SK-N-SH (cell line): Measurements from ENCODE around the gene FNDC3B. TPM values are rescaled to one million over a fixed set of nuclear protein-coding genes. Genes with fewer than 3 reads are reported as not detected.

ENCODE experiments used
- CTCF ChIA-PET: fragments of 300-600, 350-600 bp; formaldehyde crosslinking; extraction: SDS; loops from one replicate; lab custom pipeline; 2021; lab: Yijun Ruan, JAX
- POLR2A ChIA-PET: fragments of 350-600 bp; sonication (Branson Sonifier 250); formaldehyde crosslinking; extraction: SDS; loops from one replicate; lab custom pipeline; 2020; ENCODE audit warnings: antibody characterized with exemption, inconsistent platforms; lab: Yijun Ruan, JAX
- DNase-seq: peaks from one replicate; pipeline ENCODE4 v3.0.0; 2012
- H2AFZ ChIP-seq: fragments of 200-600 bp; sonication (generic); 2 replicates; pipeline ENCODE4 v1.8.1; 2016; ENCODE audit warnings: antibody characterized with exemption, mild to moderate bottlenecking, low read depth
- H3F3A ChIP-seq: fragments of 200-600 bp; sonication (generic); replicated peaks from 2 replicates; pipeline ENCODE3; 2016; ENCODE audit warnings: antibody characterized with exemption, mild to moderate bottlenecking; ENCODE audit not compliant: insufficient read depth
- H3K27ac ChIP-seq, 2 experiments: fragments of 200-500 bp in 1 of 2; fragments of 200-600 bp in 1 of 2; sonication (Bioruptor generic) in 1 of 2; sonication (generic), shearing (Covaris generic) in 1 of 2; 2 replicates each; pipeline versions ENCODE4 v1.5.1 to v1.6.1; 2014 to 2016; ENCODE audit warnings: low read depth in 2 of 2, inconsistent platforms in 1 of 2, low read length in 1 of 2, mild to moderate bottlenecking in 1 of 2, mixed read lengths in 1 of 2
- H3K27me3 ChIP-seq: fragments of 200-600 bp; sonication (generic), shearing (Covaris generic); 2 replicates; pipeline ENCODE4 v1.6.1; 2016; ENCODE audit warnings: mixed run types; ENCODE audit not compliant: insufficient read depth
- H3K36me3 ChIP-seq, 2 experiments: fragments of 200-500 bp in 1 of 2; fragments of 200-600 bp in 1 of 2; sonication (Bioruptor generic) in 1 of 2; sonication (generic) in 1 of 2; replicated peaks in 1 of 2; 2 replicates each; pipeline versions ENCODE3 to v1.5.1; 2014 to 2016; ENCODE audit warnings: low read length in 1 of 2, mild to moderate bottlenecking in 1 of 2; ENCODE audit not compliant: insufficient read depth in 2 of 2, control insufficient read depth in 1 of 2
- H3K4me1 ChIP-seq, 2 experiments: fragments of 200-500 bp in 1 of 2; fragments of 200-600 bp in 1 of 2; sonication (Bioruptor generic) in 1 of 2; sonication (generic), shearing (Covaris generic) in 1 of 2; 2 replicates each; pipeline versions ENCODE4 v1.5.1 to v1.6.1; 2014 to 2016; ENCODE audit warnings: low read depth in 1 of 2, low read length in 1 of 2, mixed run types in 1 of 2; ENCODE audit not compliant: insufficient read depth in 2 of 2, control insufficient read depth in 1 of 2
- H3K4me2 ChIP-seq: fragments of 200-600 bp; sonication (generic), shearing (Covaris generic); 2 replicates; pipeline ENCODE4 v1.6.1; 2017; ENCODE audit warnings: mixed run types
- H3K4me3 ChIP-seq, 2 experiments: fragments of 200-500 bp in 1 of 2; fragments of 200-600 bp in 1 of 2; sonication (Bioruptor generic) in 1 of 2; sonication (generic), shearing (Covaris generic) in 1 of 2; 2 replicates each; pipeline versions ENCODE4 v1.5.1 to v1.8.1; 2014 to 2016; ENCODE audit warnings: low read depth in 2 of 2, inconsistent platforms in 1 of 2, low read length in 1 of 2, mild to moderate bottlenecking in 1 of 2, mixed read lengths in 1 of 2, moderate library complexity in 1 of 2
- H3K79me2 ChIP-seq: fragments of 200-600 bp; sonication (generic); 2 replicates; pipeline ENCODE4 v1.8.1; 2017; ENCODE audit warnings: mild to moderate bottlenecking; ENCODE audit not compliant: insufficient read depth
- H3K9ac ChIP-seq: fragments of 200-600 bp; sonication (generic); 2 replicates; pipeline ENCODE4 v1.6.1; 2017; ENCODE audit warnings: mixed run types
- H3K9me2 ChIP-seq: fragments of 200-600 bp; sonication (generic); 2 replicates; pipeline ENCODE4 v1.6.1; 2017; ENCODE audit warnings: mixed run types
- H3K9me3 ChIP-seq: fragments of 200-600 bp; sonication (generic); 2 replicates; pipeline ENCODE4 v1.6.1; 2017; ENCODE audit warnings: mixed run types, mild to moderate bottlenecking, moderate library complexity
- H4K20me1 ChIP-seq: fragments of 200-600 bp; sonication (generic); 2 replicates; pipeline ENCODE4 v1.6.1; 2017; ENCODE audit warnings: mild to moderate bottlenecking, mixed run types; ENCODE audit not compliant: insufficient read depth
- ELF1 ChIP-seq: IDR thresholded peaks from 2 replicates; pipeline ENCODE4 v1.4.0; 2012
- EP300 ChIP-seq, 2 experiments: IDR thresholded peaks; 2 replicates each; pipeline versions ENCODE4 v1.4.0 to v1.6.1; 2012; ENCODE audit warnings: borderline replicate concordance in 1 of 2, low read depth in 1 of 2, low read length in 1 of 2
- EZH2phosphoT487 ChIP-seq: fragments of 200-600 bp; sonication (generic); IDR thresholded peaks from 2 replicates; pipeline ENCODE4 v1.6.1; 2017; ENCODE audit warnings: low read depth, mixed run types, mild to moderate bottlenecking, antibody characterized with exemption, moderate library complexity, borderline replicate concordance
- FOXJ3 ChIP-seq: sonication (generic); formaldehyde crosslinking; IDR thresholded peaks from 2 replicates; pipeline ENCODE4 v1.5.1; 2020; ENCODE audit warnings: mild to moderate bottlenecking, missing genetic modification reagents
- GABPA ChIP-seq: IDR thresholded peaks from 2 replicates; pipeline ENCODE4 v1.4.0; 2012; ENCODE audit warnings: low read depth, mild to moderate bottlenecking
- GATA2 ChIP-seq: sonication (generic); formaldehyde crosslinking; IDR thresholded peaks from 2 replicates; pipeline ENCODE4 v1.5.0; 2020; ENCODE audit warnings: mild to moderate bottlenecking, missing genetic modification reagents
- IRF3 ChIP-seq: fragments of 150-350 bp; IDR thresholded peaks from 2 replicates; pipeline ENCODE4 v1.6.1; 2016; ENCODE audit warnings: mild to moderate bottlenecking, low read depth, low read length
- JUND ChIP-seq: IDR thresholded peaks from 2 replicates; pipeline ENCODE4 v1.4.0; 2012
- MAX ChIP-seq: IDR thresholded peaks from 2 replicates; pipeline ENCODE4 v1.4.0; 2012; ENCODE audit warnings: low read depth
- MEF2A ChIP-seq: IDR thresholded peaks from 2 replicates; pipeline ENCODE4 v1.4.0; 2012; ENCODE audit warnings: low read depth, borderline replicate concordance
- MXI1 ChIP-seq: IDR thresholded peaks from 2 replicates; pipeline ENCODE4 v1.6.1; 2012; ENCODE audit warnings: mild to moderate bottlenecking, low read depth, low read length, improper control_type of control experiment
- NFIC ChIP-seq: IDR thresholded peaks from 2 replicates; pipeline ENCODE4 v1.4.0; 2012; ENCODE audit warnings: borderline replicate concordance
- PBX3 ChIP-seq: IDR thresholded peaks from 2 replicates; pipeline ENCODE4; 2012
- POLR2AphosphoS5 ChIP-seq: IDR thresholded peaks from 2 replicates; pipeline ENCODE4 v1.6.1; 2012; ENCODE audit warnings: low read depth, low read length
- RAD21 ChIP-seq: IDR thresholded peaks from 2 replicates; pipeline ENCODE4 v1.6.1; 2012; ENCODE audit warnings: mild to moderate bottlenecking, low read length
- REST ChIP-seq: IDR thresholded peaks from 2 replicates; pipeline ENCODE4 v1.6.1; 2012; ENCODE audit warnings: mild to moderate bottlenecking, low read depth, low read length, moderate library complexity
- TCF12 ChIP-seq: IDR thresholded peaks from 2 replicates; pipeline ENCODE4 v1.4.0; 2012
- USF1 ChIP-seq: IDR thresholded peaks from 2 replicates; pipeline ENCODE4 v1.4.0; 2012; ENCODE audit warnings: low read depth, borderline replicate concordance
- USF2 ChIP-seq: fragments of 150-350 bp; IDR thresholded peaks from 2 replicates; pipeline ENCODE4 v1.6.1; 2017; ENCODE audit warnings: antibody characterized with exemption, low read length, low read depth, borderline replicate concordance
- WGBS: methylation state at CpG from one replicate; pipeline ENCODE4 v1.1.6; 2017; ENCODE audit warnings: low lambda C conversion rate; 5-methylcytosine and 5-hydroxymethylcytosine counted together
- polyA plus RNA-seq, 3 experiments: library from polyadenylated mRNA; depleted of rRNA; stranded (reverse); fragments of >200 nt; gene quantifications; 2 replicates each; pipeline ENCODE4 v1.2.3, GENCODE V29; 2012

FNDC3B gene
- polyA plus RNA-seq, 1 of the 3 experiments (the other 2 are of a cell fraction) = 10.4 TPM

- H4K20me1 ChIP-seq = peaks cover 58% of the 10 kb centered on the region
Measured at GRCh38 chr3:172186607-172187006, 147.2 kb downstream of the FNDC3B start.

GRCh38 chr3:172187511-172187910, 148.1 kb downstream of the FNDC3B start:
- H3K79me2 ChIP-seq = peaks cover 96% of the 10 kb centered on the region
- H3K4me3 ChIP-seq = no peak overlapping the region
- no peak overlapping the region for H3K9ac ChIP-seq
- H3K9me3 ChIP-seq = no peaks in the 10 kb centered on the region
- peaks cover 0 to 11% of the 10 kb centered on the region in 2 experiments; a peak in 2 of 4 replicates for H3K4me1 ChIP-seq
- H3K4me2 ChIP-seq = no peak overlapping the region
- ChIA-PET POLR2A (no interaction called here), CTCF (no interaction called here)
- no peak overlapping the region for H3K27ac ChIP-seq
- peaks cover 26% of the 10 kb centered on the region for H3F3A ChIP-seq
- 95% methylated on average over 6 of the region's 6 CpGs for WGBS
- no peaks in the 10 kb centered on the region for H3K27me3 ChIP-seq
- no peak overlapping the region for H2AFZ ChIP-seq
- H3K9me2 ChIP-seq = no peaks in the 10 kb centered on the region
- H3K36me3 ChIP-seq = peaks cover 0 to 11% of the 10 kb centered on the region in 2 experiments
- TF ChIP-seq RAD21 = no peak
- TF ChIP-seq NFIC = no peak
- no peak for TF ChIP-seq ELF1
- TF ChIP-seq EZH2phosphoT487 = no peak
- no peak for TF ChIP-seq TCF12
- no peak for TF ChIP-seq JUND
- TF ChIP-seq POLR2AphosphoS5 = no peak
- TF ChIP-seq GATA2 (CRISPR knock-in tag) = no peak
- no peak for TF ChIP-seq FOXJ3 (CRISPR knock-in tag)
- no peak for TF ChIP-seq USF1
- TF ChIP-seq PBX3 = no peak
- no peak for TF ChIP-seq MAX
- TF ChIP-seq REST = no peak
- no peak for TF ChIP-seq USF2
- TF ChIP-seq MXI1 = no peak
- no peak for TF ChIP-seq EP300 (IDR thresholded peaks at IDR 0.05; ENCODE audit: borderline replicate concordance in 1 of 2, low read depth in 1 of 2, low read length in 1 of 2)
- TF ChIP-seq IRF3 = no peak
- TF ChIP-seq MEF2A = no peak
- TF ChIP-seq GABPA = no peak
- H4K20me1 ChIP-seq = peaks cover 53% of the 10 kb centered on the region
- no peak for DNase-seq

More at GRCh38 chr3:172186607-172187006, 147.2 kb downstream of the FNDC3B start:
- Histone ChIP-seq H3K27me3 (no peaks in the 10 kb centered on the region), H3K4me1 (peaks cover 6 to 16% of the 10 kb centered on the region in 2 experiments), H3K4me2 (no peak overlapping the region), H3K4me3 (no peak overlapping the region), H3K36me3 (peaks cover 0 to 11% of the 10 kb centered on the region in 2 experiments), H3K79me2 (peaks cover 96% of the 10 kb centered on the region), H3F3A (peaks cover 25% of the 10 kb centered on the region), H3K9me2 (no peaks in the 10 kb centered on the region), H3K9ac (no peak overlapping the region), H3K9me3 (no peaks in the 10 kb centered on the region), H2AFZ (no peak overlapping the region), H3K27ac (no peak overlapping the region)
- ChIA-PET POLR2A (interaction anchor here (0.6 kb wide), 1 partner anchor 129 kb away, joined by 3 read pairs; no protein-coding TSS in a partner anchor), CTCF (interaction anchor here (0.7 kb wide), 1 partner anchor 25 kb away, joined by 3 read pairs; no protein-coding TSS in a partner anchor)
- 94% methylated on average over 4 of the region's 4 CpGs for WGBS
- TF ChIP-seq MAX = no peak
- DNase-seq = no peak
